ENCODE measurements around the gene PAQR8. TPM values are rescaled to one million over a fixed set of nuclear protein-coding genes. Genes with fewer than 3 reads are reported as not detected.

Gene PAQR8
- polyA plus RNA-seq, 1 of the 3 experiments (the other 2 are of a cell fraction), result 2.3 TPM

DNA sequence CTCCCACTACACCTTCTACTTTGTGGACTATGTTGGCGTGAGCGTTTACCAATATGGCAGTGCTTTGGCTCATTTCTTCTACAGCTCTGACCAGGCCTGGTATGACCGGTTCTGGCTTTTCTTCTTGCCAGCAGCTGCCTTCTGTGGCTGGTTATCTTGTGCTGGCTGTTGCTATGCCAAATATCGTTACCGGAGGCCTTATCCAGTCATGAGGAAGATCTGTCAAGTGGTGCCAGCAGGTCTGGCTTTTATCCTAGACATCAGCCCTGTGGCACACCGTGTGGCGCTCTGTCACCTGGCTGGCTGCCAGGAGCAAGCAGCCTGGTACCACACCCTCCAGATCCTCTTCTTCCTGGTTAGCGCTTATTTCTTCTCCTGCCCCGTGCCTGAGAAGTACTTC is 41.7 kb downstream of the PAQR8 start (continued):
- no peak for TF ChIP-seq RFX5 (IDR thresholded peaks at IDR 0.05; ENCODE audit: low read length)
- TF ChIP-seq, protein P1, sequence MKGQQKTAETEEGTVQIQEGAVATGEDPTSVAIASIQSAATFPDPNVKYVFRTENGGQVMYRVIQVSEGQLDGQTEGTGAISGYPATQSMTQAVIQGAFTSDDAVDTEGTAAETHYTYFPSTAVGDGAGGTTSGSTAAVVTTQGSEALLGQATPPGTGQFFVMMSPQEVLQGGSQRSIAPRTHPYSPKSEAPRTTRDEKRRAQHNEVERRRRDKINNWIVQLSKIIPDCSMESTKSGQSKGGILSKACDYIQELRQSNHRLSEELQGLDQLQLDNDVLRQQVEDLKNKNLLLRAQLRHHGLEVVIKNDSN (IDR thresholded peaks at IDR 0.05; ENCODE audit: borderline replicate concordance, low read depth), result no peak
- TF ChIP-seq MEF2A (IDR thresholded peaks at IDR 0.05; ENCODE audit: borderline replicate concordance, low read depth), result no peak
- TF ChIP-seq NFIC (IDR thresholded peaks at IDR 0.05; ENCODE audit: borderline replicate concordance), result peak; percentile 16; the same call in 1 of the 2 replicates
- TF ChIP-seq, protein P2, sequence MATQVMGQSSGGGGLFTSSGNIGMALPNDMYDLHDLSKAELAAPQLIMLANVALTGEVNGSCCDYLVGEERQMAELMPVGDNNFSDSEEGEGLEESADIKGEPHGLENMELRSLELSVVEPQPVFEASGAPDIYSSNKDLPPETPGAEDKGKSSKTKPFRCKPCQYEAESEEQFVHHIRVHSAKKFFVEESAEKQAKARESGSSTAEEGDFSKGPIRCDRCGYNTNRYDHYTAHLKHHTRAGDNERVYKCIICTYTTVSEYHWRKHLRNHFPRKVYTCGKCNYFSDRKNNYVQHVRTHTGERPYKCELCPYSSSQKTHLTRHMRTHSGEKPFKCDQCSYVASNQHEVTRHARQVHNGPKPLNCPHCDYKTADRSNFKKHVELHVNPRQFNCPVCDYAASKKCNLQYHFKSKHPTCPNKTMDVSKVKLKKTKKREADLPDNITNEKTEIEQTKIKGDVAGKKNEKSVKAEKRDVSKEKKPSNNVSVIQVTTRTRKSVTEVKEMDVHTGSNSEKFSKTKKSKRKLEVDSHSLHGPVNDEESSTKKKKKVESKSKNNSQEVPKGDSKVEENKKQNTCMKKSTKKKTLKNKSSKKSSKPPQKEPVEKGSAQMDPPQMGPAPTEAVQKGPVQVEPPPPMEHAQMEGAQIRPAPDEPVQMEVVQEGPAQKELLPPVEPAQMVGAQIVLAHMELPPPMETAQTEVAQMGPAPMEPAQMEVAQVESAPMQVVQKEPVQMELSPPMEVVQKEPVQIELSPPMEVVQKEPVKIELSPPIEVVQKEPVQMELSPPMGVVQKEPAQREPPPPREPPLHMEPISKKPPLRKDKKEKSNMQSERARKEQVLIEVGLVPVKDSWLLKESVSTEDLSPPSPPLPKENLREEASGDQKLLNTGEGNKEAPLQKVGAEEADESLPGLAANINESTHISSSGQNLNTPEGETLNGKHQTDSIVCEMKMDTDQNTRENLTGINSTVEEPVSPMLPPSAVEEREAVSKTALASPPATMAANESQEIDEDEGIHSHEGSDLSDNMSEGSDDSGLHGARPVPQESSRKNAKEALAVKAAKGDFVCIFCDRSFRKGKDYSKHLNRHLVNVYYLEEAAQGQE (IDR thresholded peaks at IDR 0.05; ENCODE audit: low read depth, low read length), result no peak
- peak; percentile 23; the same call in 1 of the 2 replicates for TF ChIP-seq PBX3 (IDR thresholded peaks at IDR 0.05)
- TF ChIP-seq GABPA (IDR thresholded peaks at IDR 0.05; ENCODE audit: low read depth), result no peak
- no peak for TF ChIP-seq IRF3 (IDR thresholded peaks at IDR 0.05; ENCODE audit: low read depth, low read length)
- TF ChIP-seq, protein P3, sequence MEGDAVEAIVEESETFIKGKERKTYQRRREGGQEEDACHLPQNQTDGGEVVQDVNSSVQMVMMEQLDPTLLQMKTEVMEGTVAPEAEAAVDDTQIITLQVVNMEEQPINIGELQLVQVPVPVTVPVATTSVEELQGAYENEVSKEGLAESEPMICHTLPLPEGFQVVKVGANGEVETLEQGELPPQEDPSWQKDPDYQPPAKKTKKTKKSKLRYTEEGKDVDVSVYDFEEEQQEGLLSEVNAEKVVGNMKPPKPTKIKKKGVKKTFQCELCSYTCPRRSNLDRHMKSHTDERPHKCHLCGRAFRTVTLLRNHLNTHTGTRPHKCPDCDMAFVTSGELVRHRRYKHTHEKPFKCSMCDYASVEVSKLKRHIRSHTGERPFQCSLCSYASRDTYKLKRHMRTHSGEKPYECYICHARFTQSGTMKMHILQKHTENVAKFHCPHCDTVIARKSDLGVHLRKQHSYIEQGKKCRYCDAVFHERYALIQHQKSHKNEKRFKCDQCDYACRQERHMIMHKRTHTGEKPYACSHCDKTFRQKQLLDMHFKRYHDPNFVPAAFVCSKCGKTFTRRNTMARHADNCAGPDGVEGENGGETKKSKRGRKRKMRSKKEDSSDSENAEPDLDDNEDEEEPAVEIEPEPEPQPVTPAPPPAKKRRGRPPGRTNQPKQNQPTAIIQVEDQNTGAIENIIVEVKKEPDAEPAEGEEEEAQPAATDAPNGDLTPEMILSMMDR (IDR thresholded peaks at IDR 0.05), result no peak
- TF ChIP-seq FOXM1 (IDR thresholded peaks at IDR 0.05; ENCODE audit: low read depth), result no peak
- no peak for TF ChIP-seq MAX (IDR thresholded peaks at IDR 0.05; ENCODE audit: low read depth)
- TF ChIP-seq YY1 (IDR thresholded peaks at IDR 0.05; ENCODE audit: low read depth), result no peak
- TF ChIP-seq POLR2AphosphoS5 (IDR thresholded peaks at IDR 0.05; ENCODE audit: low read depth, low read length), result no peak
- no peak for TF ChIP-seq ELF1 (IDR thresholded peaks at IDR 0.05)
- TF ChIP-seq CHD2 (IDR thresholded peaks at IDR 0.05; ENCODE audit: low read length, partially characterized antibody), result no peak
- no peak for TF ChIP-seq RXRA (IDR thresholded peaks at IDR 0.05; ENCODE audit: borderline replicate concordance, low read depth)
- TF ChIP-seq EP300 (IDR thresholded peaks at IDR 0.05; ENCODE audit: borderline replicate concordance in 1 of 2, low read depth in 1 of 2, low read length in 1 of 2), result peak in 1 of 2 experiments; percentile 79; a peak in 2 of 4 replicates
- TF ChIP-seq TAF1 (IDR thresholded peaks at IDR 0.05; ENCODE audit: borderline replicate concordance, low read depth, low read length), result no peak
- TF ChIP-seq RCOR1 (IDR thresholded peaks at IDR 0.05; ENCODE audit: low read length), result 0 out of 2 replicates have a peak, but pooled peaks have one; percentile 28
- TF ChIP-seq SMC3 (IDR thresholded peaks at IDR 0.05; ENCODE audit: low read depth, low read length), result no peak
